ENCODE measurements around the gene CEP112.

DNA sequence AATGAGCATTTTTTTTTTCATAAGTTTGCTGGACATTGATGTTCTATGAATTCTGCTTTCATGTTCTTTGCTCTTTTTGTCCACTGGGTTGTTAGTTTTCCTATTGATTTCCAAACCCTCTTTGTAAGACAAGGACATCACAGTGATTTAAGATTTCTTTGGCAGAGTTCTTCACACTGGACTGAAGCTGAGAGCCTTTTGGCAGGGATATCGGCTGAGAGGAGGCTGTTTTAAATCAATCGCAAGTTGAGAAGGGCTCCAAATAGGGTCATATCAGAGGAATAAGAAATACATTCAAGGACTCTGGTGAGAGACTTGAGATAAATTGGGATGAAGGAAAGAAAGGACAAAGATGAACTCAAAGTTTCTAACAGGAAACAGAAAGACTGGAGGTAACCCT, 464.7 kb downstream of the CEP112 start:
- TF ChIP-seq, protein P1, sequence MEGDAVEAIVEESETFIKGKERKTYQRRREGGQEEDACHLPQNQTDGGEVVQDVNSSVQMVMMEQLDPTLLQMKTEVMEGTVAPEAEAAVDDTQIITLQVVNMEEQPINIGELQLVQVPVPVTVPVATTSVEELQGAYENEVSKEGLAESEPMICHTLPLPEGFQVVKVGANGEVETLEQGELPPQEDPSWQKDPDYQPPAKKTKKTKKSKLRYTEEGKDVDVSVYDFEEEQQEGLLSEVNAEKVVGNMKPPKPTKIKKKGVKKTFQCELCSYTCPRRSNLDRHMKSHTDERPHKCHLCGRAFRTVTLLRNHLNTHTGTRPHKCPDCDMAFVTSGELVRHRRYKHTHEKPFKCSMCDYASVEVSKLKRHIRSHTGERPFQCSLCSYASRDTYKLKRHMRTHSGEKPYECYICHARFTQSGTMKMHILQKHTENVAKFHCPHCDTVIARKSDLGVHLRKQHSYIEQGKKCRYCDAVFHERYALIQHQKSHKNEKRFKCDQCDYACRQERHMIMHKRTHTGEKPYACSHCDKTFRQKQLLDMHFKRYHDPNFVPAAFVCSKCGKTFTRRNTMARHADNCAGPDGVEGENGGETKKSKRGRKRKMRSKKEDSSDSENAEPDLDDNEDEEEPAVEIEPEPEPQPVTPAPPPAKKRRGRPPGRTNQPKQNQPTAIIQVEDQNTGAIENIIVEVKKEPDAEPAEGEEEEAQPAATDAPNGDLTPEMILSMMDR (IDR thresholded peaks at IDR 0.05): no peak
- no peak for TF ChIP-seq POLR2A (IDR thresholded peaks at IDR 0.05)
- no peak for TF ChIP-seq POLR2AphosphoS5 (IDR thresholded peaks at IDR 0.05; ENCODE audit: insufficient read depth in 1 of 2, low read depth in 1 of 2)

Data from vagina (tissue), 2 donors.